Activated CD4-positive, alpha-beta T cell treated with anti-CD3 and anti-CD28 coated beads, Interleukin-2, amount 50 U/mL, for 16 hours (primary cell): ENCODE measurements around the gene SPEG.

ENCODE experiments used
- DNase-seq: peaks from one replicate; pipeline ENCODE4 v3.0.0-alpha.2; 2020

The SPEG gene

DNA sequence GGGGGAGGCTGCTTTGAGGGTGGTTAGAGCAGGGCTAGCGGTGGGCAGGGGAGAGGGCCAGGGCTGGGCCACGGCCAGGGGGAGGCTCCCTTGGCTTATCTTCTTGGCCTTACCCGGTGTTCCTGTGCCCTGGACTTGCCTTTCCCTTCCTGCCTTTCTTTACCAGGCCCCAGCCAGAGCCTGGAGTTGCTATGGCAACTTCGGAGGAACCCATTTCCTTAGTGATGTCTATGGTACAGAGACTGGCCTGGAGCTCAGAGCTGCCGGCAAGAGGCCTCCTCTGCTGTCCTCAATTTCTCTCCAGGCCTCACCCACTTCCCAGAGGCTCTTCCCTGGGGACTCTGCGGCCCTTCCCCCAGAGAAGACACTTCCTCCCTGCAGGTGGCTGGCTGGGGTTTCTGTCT is 11.5 kb downstream of the SPEG start:
- no peak for DNase-seq

DNA sequence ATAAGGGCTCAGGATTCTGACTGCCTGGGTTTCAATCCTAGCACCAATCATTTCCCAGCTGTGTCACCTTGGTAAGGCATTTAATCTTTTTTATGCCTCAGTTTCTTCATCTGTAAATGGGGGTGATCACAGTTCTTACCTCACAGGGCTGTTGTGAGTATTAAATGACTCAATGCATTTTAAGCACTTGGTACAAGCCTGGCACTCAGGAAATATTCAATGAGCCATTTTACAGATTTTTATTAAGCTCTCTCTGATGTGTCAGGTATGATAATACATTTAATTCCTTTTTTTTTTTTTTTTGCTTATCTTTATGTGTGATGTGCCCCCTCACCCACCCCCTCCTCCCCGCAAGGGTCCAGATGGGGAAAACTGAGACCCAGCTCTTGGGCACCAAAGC is 12.0 kb downstream of the SPEG start:
- no peak for DNase-seq

DNA sequence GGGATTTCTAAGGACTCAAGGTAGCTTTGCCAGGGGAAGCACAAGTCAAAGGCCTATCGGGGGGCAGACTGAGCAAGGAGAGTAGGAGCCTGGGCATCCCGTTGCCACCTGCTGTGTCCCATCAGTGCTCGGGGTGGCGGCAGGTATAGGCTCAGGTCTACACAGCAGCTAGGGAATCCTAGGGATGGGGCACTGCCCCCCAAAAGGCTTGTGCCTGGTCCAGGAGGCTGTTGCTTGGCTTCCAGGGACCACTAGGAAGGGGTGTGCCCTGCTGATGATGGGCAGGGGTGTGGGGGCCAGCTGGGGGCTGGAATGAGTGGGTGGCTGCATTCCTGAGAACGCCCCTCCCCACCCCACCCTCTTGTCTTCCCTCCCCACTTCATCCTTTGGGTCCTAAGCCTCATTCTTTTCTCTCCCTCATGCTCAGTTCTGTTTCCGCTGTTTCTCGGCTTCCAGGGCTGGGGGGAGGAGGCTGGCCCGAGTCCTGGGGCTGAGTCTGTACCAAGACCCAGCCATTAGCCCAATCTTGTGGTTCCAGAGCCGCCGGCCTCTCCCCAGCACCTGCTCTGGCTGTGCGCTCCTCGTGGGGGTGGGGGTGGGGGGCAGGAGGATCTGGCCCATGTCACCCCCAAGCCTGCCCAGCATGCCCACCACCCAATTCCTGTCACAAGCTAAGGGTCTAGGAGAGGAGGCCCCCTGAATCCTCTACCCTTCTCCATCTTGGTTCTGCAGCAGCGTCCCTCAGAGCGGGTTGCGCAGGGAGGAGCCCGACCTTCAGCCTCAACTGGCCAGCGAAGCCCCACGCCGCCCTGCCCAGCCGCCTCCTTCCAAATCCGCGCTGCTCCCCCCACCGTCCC is 12.8 kb downstream of the SPEG start:
- no peak for DNase-seq

DNA sequence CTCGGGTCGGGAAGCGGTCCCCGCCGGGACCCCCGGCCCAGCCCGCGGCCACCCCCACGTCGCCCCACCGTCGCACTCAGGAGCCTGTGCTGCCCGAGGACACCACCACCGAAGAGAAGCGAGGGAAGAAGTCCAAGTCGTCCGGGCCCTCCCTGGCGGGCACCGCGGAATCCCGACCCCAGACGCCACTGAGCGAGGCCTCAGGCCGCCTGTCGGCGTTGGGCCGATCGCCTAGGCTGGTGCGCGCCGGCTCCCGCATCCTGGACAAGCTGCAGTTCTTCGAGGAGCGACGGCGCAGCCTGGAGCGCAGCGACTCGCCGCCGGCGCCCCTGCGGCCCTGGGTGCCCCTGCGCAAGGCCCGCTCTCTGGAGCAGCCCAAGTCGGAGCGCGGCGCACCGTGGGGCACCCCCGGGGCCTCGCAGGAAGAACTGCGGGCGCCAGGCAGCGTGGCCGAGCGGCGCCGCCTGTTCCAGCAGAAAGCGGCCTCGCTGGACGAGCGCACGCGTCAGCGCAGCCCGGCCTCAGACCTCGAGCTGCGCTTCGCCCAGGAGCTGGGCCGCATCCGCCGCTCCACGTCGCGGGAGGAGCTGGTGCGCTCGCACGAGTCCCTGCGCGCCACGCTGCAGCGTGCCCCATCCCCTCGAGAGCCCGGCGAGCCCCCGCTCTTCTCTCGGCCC is 13.6 kb downstream of the SPEG start:
- no peak for DNase-seq

DNA sequence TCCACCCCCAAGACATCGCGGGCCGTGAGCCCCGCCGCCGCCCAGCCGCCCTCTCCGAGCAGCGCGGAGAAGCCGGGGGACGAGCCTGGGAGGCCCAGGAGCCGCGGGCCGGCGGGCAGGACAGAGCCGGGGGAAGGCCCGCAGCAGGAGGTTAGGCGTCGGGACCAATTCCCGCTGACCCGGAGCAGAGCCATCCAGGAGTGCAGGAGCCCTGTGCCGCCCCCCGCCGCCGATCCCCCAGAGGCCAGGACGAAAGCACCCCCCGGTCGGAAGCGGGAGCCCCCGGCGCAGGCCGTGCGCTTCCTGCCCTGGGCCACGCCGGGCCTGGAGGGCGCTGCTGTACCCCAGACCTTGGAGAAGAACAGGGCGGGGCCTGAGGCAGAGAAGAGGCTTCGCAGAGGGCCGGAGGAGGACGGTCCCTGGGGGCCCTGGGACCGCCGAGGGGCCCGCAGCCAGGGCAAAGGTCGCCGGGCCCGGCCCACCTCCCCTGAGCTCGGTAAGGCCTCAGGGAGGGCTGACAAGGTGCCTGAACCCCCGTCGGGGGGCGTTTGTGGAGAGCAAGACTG is 14.2 kb downstream of the SPEG start:
- no peak for DNase-seq

DNA sequence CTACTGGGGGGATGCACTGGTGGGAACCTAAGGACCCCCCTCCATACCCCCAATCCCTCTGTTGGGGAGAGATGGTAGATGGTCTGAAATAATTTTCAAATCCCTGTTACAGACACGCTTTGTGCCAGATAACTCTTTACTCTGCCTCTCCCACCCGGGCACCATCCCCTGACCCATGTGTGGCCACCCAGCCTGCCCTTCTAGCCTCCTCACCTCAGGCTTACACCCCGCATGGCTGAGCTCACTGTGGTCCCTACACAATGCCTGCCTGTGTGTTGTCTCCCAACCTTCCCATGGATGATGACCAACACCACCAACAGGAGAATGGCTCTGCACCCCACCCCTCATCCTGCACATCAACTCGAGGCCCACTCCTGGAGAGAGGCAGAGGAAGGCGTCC is 15.0 kb downstream of the SPEG start:
- no peak for DNase-seq

DNA sequence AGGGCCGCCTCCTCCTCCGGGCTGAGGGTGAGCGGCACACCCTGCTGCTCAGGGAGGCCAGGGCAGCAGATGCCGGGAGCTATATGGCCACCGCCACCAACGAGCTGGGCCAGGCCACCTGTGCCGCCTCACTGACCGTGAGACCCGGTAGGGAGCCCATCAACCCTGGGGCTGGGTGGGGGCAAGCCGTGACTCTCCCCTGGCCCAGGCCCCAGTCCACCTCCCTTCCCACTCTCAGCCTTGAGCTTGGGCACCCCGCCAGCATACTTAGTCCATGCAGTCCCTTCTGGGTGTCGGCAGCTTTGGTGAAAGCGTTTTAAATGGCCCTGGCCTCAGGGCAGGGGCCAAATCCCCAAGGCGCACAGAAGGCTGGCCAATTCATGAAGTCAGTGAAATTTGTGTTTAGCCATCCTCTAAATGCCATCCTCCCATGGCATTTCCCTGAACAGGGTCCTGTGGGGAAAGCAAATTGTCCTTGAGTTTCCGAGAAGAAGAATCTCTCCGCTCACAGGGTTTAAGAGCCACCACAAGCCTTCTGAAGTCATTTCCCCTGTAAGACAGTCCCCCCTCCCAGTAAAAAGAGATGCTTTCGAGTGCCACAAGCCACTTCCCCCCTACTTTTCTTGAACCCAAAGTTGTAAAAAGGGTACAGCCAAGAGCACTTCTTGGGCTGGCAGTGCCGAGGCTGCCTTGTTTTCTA is 17.2 kb downstream of the SPEG start:
- no peak for DNase-seq

DNA sequence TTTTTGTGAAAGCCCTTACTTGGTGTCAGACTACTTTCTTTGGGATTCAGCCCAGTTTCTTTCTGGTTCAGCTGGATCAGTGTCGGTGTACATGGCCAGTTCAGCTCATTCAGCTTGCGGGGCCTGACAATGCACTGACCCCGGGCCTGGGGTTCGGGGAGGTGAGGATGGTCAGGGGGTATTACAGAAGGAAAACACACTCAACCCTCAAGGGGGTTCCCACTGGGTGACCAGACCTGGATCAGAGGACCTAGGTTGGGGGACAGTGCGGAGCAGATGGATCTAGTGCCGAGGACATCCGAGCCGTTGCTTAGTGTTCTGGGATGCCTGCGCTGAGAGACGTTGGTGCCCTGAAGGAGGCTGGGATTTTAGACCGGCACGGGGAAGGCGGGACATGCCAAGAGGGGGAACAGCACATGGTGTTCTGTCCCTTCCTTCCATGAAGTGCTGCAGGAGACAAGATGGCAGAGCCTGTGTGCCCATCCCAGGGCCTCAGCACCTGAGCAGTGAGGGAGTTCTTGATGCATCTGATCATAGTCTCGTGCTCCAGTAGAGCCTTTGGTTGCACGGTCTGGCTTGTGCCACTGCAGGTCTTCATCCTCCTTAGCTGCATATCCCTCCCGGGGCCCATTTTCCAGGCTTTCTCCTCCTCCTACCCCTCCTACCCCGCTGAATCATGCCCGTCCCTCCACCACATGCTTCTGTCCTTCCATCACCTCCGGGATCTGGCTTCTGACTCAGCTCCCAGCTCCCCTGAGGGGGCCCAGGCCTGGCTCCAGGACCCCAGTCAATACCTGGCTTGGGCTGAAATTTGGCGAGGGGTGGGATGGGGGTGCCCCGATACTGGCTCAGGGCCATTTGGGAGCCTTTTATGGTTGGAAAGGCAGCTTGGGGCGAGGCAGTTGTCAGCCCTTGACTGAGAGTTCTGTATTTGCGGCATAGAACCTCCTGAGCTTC is 18.0 kb downstream of the SPEG start:
- no peak for DNase-seq

DNA sequence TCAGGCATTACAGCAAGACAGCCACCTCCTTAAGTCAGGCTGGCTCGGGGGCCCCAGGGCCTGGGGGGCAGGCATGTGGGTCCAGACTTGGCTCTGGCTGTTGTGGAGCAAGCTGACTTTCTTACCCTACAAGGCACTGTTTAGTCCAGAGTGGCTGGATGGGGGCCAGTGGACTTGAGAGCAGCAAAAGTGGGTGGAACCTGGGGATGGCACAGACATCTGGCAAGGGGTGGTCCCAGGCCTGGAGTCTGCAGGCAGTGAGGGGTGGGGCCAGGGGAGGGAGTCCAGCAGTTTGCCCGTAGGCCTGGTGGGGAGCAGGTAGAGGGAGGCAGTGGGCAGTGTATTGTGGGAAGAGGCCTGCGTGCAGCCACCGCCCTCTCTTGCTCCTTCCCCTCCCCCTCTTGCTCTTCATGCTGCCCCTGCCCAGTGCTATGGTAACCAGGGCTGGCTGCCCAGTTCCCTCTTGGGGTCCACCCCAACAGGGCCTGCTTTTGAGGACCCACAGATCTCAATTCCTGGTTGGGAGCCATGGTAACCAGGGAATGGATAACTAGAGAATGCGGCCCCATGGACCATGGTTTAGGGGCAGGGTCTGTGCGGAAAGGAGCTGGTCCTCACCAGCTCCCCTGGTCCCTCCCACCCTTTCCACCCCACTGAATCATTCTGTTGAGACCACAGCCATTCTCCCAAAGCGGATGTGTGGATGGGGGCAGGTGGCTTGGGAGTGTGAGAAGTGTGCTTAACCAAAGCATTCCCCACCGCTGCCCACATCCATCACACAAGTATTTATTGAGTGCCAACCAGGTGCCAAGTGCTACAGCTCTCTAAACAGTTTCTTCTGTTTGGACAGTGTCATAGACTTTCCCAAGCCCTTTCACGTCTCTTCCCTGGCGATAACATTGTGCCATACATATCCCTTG is 19.3 kb downstream of the SPEG start:
- DNase-seq: no peak

DNA sequence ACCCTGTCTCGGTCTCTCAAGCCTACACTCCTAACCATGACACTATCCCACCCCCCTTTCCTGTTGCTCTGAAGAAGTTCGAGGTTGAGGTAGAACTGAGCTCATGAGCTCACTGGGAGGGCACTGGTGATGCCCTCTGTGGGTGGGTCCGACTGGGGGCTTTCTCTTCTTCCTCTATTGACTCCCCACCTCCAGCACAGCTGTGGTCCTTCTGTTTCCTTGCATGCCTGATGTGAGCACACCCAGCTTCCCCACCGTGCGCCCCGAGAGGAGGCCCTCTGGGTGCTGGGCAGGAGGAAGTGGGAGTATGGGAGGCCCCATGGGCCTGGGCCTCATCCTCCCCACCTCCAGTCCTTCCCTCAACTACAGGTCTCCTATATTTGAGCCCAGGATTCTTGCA is 20.9 kb downstream of the SPEG start:
- no peak for DNase-seq

DNA sequence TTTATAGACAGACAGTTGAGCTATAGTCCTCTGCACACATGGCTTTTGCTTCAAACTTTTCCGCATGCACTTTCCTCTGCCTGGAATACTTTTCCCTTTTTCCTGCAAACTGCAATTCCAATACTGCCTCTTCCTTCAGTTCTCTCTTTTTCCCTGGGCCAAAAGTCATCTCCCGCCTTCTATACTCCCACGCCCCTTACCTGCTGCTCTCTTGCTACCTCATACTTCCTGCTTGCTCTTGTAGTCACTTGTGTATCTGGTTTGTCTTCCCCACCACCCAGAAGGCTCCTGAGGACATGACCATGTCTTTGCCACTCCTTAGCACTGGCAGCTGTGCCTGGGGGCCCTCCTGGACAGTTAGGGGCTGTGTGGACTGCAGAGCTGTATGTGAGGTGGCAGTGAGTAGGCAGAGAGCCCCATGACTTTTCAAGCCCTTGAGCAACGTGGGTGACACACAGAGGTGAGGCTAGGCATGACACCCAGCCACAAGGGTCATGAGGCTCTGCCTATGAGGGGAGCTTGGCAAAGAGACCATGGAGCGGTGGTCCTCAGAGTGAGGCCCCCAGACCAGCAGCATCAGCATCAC is 23.2 kb downstream of the SPEG start:
- DNase-seq: peak; percentile 15

DNA sequence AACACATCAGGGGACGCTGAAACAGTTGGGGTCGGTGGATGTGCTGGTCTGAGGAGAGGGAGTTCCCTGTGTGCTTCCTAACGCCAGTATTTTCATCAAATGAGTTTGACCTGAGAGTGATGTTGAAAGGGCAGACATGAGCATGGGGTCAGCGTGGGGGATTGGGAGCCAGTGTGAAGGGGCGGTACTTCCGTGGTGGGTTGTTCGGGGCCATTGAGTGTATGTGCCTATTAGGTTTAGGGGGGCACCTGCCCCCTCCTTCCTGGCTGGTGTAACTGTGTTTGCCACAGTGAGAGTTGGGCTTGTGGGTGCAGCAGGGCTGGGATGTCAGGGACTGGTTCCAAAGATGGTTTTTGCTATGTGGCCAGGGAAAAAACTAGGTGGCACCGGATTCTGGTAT is 24.4 kb downstream of the SPEG start:
- no peak for DNase-seq

DNA sequence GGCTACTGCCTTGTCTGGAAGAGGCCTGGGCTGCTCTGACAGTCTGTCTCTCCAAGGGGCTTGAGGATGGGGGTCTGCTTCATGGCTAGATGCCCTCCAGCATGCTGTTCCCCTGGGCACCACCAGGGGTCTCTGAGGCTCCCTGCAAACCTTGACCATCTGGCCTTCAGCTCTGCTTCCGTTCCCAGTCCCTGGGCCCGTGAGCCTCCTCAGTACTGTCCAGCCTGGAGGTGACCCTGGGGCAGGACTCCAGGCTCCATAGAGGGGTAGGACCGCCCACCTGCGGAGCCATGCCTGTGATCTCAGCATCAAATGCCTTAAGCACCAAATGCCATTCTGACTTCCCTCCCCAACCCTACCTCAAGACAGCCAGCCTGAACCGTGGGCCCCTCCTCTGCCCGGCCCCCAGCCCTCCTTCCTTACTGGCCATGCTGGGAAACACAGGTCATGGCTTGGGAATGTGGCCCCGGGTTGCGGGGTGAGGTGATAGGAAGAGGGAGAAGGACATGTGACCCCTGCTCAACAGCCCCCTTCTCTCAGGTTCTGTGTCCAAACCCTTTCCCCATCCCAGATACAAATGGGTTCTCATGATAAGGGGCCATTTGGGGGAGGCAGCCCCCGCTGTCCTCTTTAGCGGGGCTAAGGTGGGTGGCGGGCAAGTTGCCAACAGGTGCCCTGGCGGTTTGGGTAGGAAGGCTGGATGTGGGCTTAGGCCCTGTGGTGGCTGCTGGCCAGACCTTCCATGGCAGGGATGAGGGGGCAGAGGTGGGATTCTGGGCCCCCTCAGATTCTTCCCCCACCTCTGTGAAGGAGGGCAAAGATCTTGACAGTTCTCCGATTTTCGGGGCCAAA is 25.0 kb downstream of the SPEG start:
- DNase-seq: peak; percentile 43

DNA sequence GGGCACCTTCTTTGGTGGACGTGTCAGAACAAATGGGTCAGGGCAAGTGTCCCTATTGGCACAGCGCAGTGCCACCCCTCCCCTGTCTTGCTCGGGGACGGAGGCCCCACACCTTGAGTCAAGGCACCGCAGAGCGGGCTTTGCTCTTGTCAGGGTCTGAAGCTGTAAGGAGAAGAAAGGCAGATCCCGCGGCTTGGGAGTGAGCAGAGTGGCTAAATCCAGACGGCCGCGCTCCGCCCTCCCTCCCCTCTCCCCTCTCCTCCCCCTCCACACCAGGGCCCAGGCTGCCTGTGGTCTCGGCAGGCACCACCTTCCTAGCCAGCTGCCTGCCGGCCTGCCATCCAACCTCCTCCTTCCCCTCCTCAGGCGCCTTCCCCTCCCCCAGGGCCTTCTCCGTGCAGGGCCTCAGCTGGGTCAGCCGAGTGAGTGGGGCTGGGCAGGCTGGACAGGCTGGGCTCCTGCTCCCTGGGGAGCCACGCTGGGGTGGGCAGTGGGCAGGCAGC is 25.8 kb downstream of the SPEG start:
- DNase-seq: no peak

DNA sequence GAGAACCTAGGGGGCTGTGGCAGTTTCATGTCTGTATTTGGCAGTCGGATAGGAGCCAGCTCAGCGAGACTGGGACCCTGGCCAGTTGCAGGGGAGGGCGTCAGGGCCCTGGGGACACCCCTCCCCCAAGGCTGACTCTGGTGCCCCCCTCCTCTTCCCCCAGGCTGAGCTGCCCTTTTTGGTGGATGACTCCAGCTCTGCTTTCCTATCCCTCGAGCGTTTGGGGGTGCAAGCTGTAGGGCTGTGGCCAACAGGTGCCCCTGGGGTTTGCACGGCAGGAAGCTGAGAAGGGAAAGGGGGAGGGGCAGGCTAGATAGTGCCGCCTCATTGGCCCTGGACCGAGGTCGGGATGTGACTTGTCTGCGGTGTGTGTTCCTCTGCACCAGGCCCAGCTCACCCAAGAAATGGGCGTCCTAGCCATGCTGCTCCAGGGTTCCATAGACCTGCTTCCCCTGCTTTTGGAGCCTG is 26.4 kb downstream of the SPEG start:
- DNase-seq: peak; percentile 23

DNA sequence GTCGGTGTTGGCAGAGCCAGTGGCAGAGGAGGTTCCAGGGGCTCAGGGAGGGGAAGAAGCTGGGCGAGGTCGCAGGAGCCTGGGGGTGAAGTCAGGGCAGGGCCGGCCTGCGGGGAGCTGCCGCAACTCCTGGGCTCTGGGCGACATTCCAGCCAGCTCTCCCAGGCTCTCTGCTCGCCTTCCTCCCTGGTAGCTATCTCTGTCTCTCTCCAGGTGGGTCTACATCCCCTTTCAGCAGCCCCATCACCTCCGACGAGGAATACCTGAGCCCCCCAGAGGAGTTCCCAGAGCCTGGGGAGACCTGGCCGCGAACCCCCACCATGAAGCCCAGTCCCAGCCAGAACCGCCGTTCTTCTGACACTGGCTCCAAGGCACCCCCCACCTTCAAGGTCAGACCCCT is 27.0 kb downstream of the SPEG start:
- no peak for DNase-seq

DNA sequence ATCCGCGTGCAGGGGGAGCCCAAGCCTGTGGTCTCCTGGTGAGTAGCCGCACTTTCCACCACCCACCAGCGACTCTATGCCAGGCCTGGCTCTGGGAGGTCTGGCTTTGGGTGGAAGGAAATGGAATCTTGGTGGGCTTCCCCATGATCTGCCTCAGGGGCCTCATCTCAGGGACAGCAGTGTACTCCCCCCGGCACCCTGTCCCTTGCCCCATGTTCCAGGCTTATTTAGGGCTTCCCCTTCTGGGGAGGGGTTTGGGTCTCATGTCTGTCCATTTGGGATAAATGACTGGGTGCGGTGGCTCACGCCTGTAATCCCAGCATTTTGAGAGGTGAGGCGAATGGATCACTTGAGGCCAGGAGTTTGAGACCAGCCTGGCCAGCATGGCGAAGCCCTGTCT is 27.7 kb downstream of the SPEG start:
- DNase-seq: no peak

DNA sequence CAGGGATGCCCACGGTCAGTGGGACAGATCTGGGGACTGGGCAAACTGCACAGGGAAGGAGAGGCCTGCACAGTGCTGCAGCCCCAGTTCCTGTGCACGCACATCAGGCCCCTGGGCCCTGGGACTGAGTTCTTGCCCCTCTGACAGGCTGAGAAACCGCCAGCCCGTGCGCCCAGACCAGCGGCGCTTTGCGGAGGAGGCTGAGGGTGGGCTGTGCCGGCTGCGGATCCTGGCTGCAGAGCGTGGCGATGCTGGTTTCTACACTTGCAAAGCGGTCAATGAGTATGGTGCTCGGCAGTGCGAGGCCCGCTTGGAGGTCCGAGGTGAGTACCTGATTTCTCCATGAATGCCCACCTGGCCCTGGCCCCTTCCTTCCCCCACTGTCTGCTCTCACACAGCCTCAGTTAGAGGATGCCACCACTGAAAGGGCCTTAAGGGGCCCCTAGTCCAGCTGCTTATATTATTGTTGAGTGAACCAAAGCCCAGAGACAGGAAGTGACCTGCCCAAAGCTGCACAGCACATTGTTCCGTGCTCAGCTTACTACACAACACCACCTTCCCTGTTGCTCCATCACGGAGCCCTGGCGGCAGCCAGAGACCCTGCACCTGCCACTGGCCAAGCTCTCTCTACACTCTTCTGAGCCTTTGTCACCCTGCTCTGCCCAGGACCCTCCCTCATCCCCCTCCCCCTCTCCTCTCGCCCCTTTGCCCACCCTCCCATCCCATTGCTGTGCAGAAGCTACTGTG is 29.8 kb downstream of the SPEG start:
- DNase-seq: no peak
